ENCODE measurements around the gene RBM11.

RBM11 gene

DNA sequence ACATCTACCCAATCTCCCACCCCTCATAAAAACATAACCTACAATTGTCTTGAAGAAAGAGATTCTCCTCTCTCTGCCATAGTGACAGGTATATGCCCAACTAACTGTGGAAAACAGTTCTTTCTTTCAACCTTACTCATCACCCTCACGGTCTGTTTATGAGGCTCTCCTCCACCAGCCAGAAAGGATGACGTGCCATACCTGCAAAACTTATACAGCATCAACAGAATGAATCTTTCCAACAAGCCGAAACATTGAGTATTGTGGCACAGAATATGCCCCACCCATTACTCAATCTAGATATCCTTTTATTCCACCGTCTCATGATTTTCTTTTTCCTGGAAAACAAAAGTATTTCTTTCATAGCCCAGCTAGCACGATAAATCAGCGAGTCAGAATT is 55.7 kb downstream of the RBM11 start:
- no peak for DNase-seq

DNA sequence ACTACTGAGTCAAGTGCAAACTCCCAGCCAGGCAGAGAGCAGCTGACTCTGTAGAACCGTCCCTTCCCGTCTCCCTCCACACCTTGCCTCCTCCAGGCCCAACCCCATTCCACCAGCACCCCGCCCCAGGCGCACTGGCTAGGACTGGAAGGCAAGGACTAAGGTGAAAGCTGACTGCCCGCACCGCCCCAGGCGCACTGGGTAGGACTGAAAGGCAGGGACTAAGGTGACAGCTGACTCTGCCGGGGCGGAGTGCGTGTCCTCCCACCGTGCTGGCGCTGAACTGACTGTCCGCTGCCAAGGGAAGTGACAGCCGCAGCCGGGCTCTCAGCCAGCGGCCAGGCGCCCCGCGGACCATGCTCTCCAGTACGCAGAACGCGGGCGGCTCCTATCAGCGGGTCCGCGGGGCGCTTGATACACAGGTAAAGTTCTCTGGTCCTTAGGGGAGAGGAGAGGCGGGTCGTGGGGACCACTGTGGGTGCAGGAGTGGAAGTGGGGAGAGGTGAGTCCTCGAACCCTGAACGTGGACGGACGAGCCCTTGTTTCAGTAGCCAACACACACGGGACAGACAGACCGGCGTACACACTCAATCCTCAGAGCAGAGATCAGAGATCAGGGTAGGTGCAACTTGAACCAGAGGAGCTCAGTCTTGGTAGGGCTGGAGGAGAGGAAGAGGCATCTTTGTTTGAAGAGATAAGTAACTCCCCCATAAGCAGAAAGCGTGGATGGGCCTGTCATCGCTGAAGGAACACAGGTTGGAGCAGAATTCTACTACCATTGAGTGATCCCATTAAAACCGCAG is 58.0 kb downstream of the RBM11 start:
- DNase-seq: no peak

DNA sequence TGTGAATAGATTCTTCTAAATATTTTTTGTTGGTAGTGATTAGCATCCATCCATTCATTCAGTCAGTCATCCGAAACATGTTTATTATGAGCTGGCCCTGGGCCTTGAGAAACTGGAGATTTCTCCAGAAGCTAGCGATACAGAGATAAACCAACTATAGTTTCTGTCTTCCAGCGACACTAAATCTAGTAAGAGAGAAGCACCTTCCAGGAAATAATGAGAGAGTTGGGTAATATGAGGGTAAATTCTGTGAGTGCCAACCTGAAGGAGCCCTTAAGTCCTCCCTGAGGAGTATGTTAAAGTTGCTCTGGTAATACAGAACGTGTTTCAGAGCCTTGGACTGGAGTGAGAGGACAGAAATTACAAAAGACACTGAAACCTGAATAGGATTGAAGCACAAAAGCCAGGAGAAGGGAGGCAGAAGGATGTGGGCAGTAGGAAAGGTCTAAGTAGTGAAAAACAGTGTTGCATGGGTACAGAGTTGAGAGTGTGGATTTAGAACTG is 59.8 kb downstream of the RBM11 start:
- no peak for DNase-seq
